Liver (tissue), 9 donors: ENCODE results near the gene PALLD. TPM values are rescaled to one million over a fixed set of nuclear protein-coding genes. Genes with fewer than 3 reads are reported as not detected.

Experiments used
- DNase-seq: peaks from one replicate; pipeline ENCODE4 v3.0.0-alpha.2; 2017; ENCODE audit warnings: low spot score
- H3K27ac ChIP-seq, 2 donors: one replicate each; pipeline ENCODE4 v1.7.0; 2013; ENCODE audit warnings: inconsistent platforms in 2 of 2, low read length in 2 of 2, control low read depth in 1 of 2, low read depth in 1 of 2, mild to moderate bottlenecking in 1 of 2
- H3K27me3 ChIP-seq, 4 donors: one replicate each; pipeline versions ENCODE4 v1.6.1 to v1.7.0; 2013; ENCODE audit warnings: low read length in 3 of 4, inconsistent platforms in 1 of 4, mild to moderate bottlenecking in 1 of 4, moderate library complexity in 1 of 4; ENCODE audit not compliant: control insufficient read depth in 4 of 4, insufficient read depth in 4 of 4
- H3K36me3 ChIP-seq, 4 donors: one replicate each; pipeline versions ENCODE4 v1.6.1 to v1.7.0; 2013; ENCODE audit warnings: low read length in 3 of 4, mild to moderate bottlenecking in 3 of 4, low read depth in 1 of 4, moderate library complexity in 1 of 4; ENCODE audit not compliant: control insufficient read depth in 4 of 4, insufficient read depth in 3 of 4
- H3K4me1 ChIP-seq, 4 donors: one replicate each; pipeline versions ENCODE4 v1.6.1 to v1.7.0; 2013; ENCODE audit warnings: low read length in 3 of 4, mild to moderate bottlenecking in 3 of 4, moderate library complexity in 1 of 4; ENCODE audit not compliant: control insufficient read depth in 4 of 4, insufficient read depth in 4 of 4
- H3K4me3 ChIP-seq, 3 donors: one replicate each; pipeline versions ENCODE4 v1.6.1 to v1.7.0; 2013; ENCODE audit warnings: low read length in 3 of 3, control low read depth in 1 of 3, low read depth in 1 of 3, mild to moderate bottlenecking in 1 of 3
- H3K9ac ChIP-seq, 2 donors: one replicate each; pipeline ENCODE4 v1.7.0; 2013; ENCODE audit warnings: low read length in 2 of 2, mild to moderate bottlenecking in 2 of 2, moderate library complexity in 2 of 2, control low read depth in 1 of 2, low read depth in 1 of 2
- H3K9me3 ChIP-seq, 4 donors: one replicate each; pipeline versions ENCODE4 v1.6.1 to v1.7.0; 2013; ENCODE audit warnings: low read length in 3 of 4; ENCODE audit not compliant: control insufficient read depth in 4 of 4
- CTCF ChIP-seq: fragments of 150-350 bp; IDR thresholded peaks from 2 replicates; pipeline ENCODE4 v1.5.1; 2017; ENCODE audit warnings: improper control_type of control experiment, low read depth, low read length; ENCODE audit not compliant: missing input control
- EGR1 ChIP-seq, 2 donors: IDR thresholded peaks; 2 replicates each; pipeline ENCODE4 v1.6.1; 2016 to 2018; ENCODE audit warnings: antibody characterized with exemption in 2 of 2, low read depth in 2 of 2
- FOXA1 ChIP-seq: IDR thresholded peaks from 2 replicates; pipeline ENCODE4 v1.6.1; 2016; ENCODE audit warnings: antibody characterized with exemption
- FOXA2 ChIP-seq: IDR thresholded peaks from 2 replicates; pipeline ENCODE4 v1.6.1; 2016; ENCODE audit warnings: antibody characterized with exemption
- GABPA ChIP-seq, 2 donors: IDR thresholded peaks in 1 of 2; conservative IDR thresholded peaks in 1 of 2; 2 replicates each; pipeline ENCODE4 v1.6.1; 2016; ENCODE audit warnings: antibody characterized with exemption in 2 of 2, mild to moderate bottlenecking in 1 of 2, moderate library complexity in 1 of 2
- HNF4A ChIP-seq, 2 donors: conservative IDR thresholded peaks; 2 replicates each; pipeline ENCODE4 v1.6.1; 2016; ENCODE audit warnings: antibody characterized with exemption in 2 of 2, mild to moderate bottlenecking in 2 of 2
- HNF4G ChIP-seq: IDR thresholded peaks from 2 replicates; pipeline ENCODE4 v1.6.1; 2016; ENCODE audit warnings: antibody characterized with exemption
- JUND ChIP-seq, 2 donors: IDR thresholded peaks; 2 replicates each; pipeline ENCODE4 v1.6.1; 2016; ENCODE audit warnings: antibody characterized with exemption in 2 of 2
- MAX ChIP-seq: IDR thresholded peaks from 2 replicates; pipeline ENCODE4 v1.6.1; 2016; ENCODE audit warnings: antibody characterized with exemption
- NR2F2 ChIP-seq: IDR thresholded peaks from 2 replicates; pipeline ENCODE4 v1.6.1; 2016; ENCODE audit warnings: antibody characterized with exemption
- RAD21 ChIP-seq, 2 donors: IDR thresholded peaks; 2 replicates each; pipeline ENCODE4 v1.6.1; 2016; ENCODE audit warnings: antibody characterized with exemption in 2 of 2, mild to moderate bottlenecking in 2 of 2
- RXRA ChIP-seq, 2 donors: IDR thresholded peaks; 2 replicates each; pipeline ENCODE4 v1.6.1; 2017 to 2018; ENCODE audit warnings: antibody characterized with exemption in 2 of 2, mild to moderate bottlenecking in 1 of 2
- SP1 ChIP-seq: IDR thresholded peaks from 2 replicates; pipeline ENCODE4 v1.6.1; 2018; ENCODE audit warnings: antibody characterized with exemption, mild to moderate bottlenecking
- TAF1 ChIP-seq: conservative IDR thresholded peaks from 2 replicates; pipeline ENCODE4 v1.6.1; 2016; ENCODE audit warnings: antibody characterized with exemption, mild to moderate bottlenecking
- YY1 ChIP-seq: IDR thresholded peaks from 2 replicates; pipeline ENCODE4 v1.6.1; 2016; ENCODE audit warnings: antibody characterized with exemption, mild to moderate bottlenecking
- WGBS: extraction: QIAGEN DNeasy Blood & Tissue Kit; methylation state at CpG from one replicate; pipeline ENCODE4 v1.1.7; 2013; 5-methylcytosine and 5-hydroxymethylcytosine counted together
- polyA plus RNA-seq, 2 donors: library from polyadenylated mRNA; stranded (reverse) in 1 of 2; unstranded in 1 of 2; fragments of 200-250 nt in 1 of 2; fragments of >200 nt in 1 of 2; fragmentation: Nextera tagmentation in 1 of 2; extraction: Ambion mirVana in 1 of 2; gene quantifications; one replicate each; pipeline versions ENCODE4 v1.2.1 to v1.2.3, GENCODE V29; 2013 to 2015
- total RNA-seq, 2 donors: library from RNA; depleted of rRNA; stranded (reverse); fragments of >200 nt; gene quantifications; one replicate each; pipeline ENCODE4 v1.2.3, GENCODE V29; 2014
- TF ChIP-seq, protein P1 (sequence below): IDR thresholded peaks from 2 replicates; pipeline ENCODE4 v1.6.1; 2016; ENCODE audit warnings: antibody characterized with exemption
- TF ChIP-seq, protein P2 (sequence below): IDR thresholded peaks from 2 replicates; pipeline ENCODE4 v1.6.1; 2016; ENCODE audit warnings: antibody characterized with exemption, mild to moderate bottlenecking
- TF ChIP-seq, protein P3 (sequence below): IDR thresholded peaks from 2 replicates; pipeline ENCODE4 v1.6.1; 2016; ENCODE audit warnings: antibody characterized with exemption
- donor health status: healthy.
- donor health status: healthy.
- donor health status: healthy.
- donor health status: healthy.
- donor health status: healthy.

The PALLD gene
- total and polyA plus RNA-seq, 4 donors: 9.0 to 26.3 (median 14.7) TPM

DNA sequence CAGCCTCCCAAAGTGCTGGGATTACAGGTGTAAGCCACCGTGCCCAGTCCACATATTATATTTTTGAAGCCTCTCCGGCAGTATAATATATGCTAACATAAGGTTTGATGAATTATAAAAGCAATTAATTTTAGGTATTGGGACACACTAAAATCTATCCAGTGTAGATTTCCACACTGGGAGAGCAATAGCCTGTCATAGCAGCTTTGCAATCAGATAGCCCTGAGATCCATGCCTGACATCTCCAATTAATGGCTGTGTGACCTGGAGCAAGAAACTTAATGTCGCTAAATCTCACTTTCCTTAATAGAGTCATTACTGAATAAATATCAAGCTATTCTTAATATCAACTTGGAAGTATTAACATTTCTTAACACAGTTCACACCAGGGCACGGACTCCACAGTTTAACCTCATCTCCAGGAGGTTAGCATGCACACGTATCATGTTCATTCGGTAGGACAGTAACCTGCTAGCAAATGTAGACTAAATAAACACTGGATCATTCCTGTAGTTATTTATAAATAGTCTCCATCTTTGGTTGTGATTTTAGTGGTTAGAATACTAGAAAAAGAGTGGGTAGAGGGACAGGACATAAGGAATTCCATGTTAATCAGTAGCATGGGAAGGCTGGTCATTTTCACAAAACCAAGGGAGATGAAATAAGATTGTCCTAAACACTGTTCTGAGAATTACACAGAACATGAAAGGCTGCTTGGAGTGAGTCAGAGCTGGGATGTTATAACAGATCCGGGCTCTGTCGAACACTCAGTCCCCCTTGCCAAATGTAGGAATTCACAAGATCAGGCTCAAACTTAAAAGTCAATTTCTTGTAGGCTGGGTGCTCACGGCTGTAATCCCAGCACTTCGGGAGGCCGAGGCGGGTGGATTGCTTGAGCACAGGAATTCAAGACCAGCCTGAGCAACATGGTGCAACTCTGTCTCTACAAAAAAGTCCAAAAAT lies 254.7 kb downstream of the PALLD start:
- no peak overlapping the region for H3K27ac ChIP-seq
- no peak for DNase-seq
- H3K36me3 ChIP-seq: no peaks in the 10 kb centered on the region
- no peak overlapping the region for H3K4me3 ChIP-seq
- H3K4me1 ChIP-seq: no peaks in the 10 kb centered on the region
- H3K9ac ChIP-seq: no peak overlapping the region
- H3K9me3 ChIP-seq: no peaks in the 10 kb centered on the region
- TF ChIP-seq RXRA (IDR thresholded peaks at IDR 0.05): no peak
- no peak for TF ChIP-seq TAF1
- TF ChIP-seq, protein P1, sequence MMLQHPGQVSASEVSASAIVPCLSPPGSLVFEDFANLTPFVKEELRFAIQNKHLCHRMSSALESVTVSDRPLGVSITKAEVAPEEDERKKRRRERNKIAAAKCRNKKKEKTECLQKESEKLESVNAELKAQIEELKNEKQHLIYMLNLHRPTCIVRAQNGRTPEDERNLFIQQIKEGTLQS: no peak
- no peak for TF ChIP-seq FOXA1
- TF ChIP-seq, protein P2, sequence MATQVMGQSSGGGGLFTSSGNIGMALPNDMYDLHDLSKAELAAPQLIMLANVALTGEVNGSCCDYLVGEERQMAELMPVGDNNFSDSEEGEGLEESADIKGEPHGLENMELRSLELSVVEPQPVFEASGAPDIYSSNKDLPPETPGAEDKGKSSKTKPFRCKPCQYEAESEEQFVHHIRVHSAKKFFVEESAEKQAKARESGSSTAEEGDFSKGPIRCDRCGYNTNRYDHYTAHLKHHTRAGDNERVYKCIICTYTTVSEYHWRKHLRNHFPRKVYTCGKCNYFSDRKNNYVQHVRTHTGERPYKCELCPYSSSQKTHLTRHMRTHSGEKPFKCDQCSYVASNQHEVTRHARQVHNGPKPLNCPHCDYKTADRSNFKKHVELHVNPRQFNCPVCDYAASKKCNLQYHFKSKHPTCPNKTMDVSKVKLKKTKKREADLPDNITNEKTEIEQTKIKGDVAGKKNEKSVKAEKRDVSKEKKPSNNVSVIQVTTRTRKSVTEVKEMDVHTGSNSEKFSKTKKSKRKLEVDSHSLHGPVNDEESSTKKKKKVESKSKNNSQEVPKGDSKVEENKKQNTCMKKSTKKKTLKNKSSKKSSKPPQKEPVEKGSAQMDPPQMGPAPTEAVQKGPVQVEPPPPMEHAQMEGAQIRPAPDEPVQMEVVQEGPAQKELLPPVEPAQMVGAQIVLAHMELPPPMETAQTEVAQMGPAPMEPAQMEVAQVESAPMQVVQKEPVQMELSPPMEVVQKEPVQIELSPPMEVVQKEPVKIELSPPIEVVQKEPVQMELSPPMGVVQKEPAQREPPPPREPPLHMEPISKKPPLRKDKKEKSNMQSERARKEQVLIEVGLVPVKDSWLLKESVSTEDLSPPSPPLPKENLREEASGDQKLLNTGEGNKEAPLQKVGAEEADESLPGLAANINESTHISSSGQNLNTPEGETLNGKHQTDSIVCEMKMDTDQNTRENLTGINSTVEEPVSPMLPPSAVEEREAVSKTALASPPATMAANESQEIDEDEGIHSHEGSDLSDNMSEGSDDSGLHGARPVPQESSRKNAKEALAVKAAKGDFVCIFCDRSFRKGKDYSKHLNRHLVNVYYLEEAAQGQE: no peak
- TF ChIP-seq RAD21 (IDR thresholded peaks at IDR 0.05): no peak
- TF ChIP-seq HNF4G: no peak
- no peak for TF ChIP-seq NR2F2
- TF ChIP-seq JUND (IDR thresholded peaks at IDR 0.05): no peak
- no peaks in the 10 kb centered on the region for H3K27me3 ChIP-seq
- 82% methylated on average over 12 of the region's 12 CpGs for WGBS

- Histone ChIP-seq H3K9ac (no peak overlapping the region), H3K27ac (no peak overlapping the region), H3K36me3 (no peaks in the 10 kb centered on the region), H3K9me3 (no peaks in the 10 kb centered on the region), H3K27me3 (no peaks in the 10 kb centered on the region), H3K4me1 (no peaks in the 10 kb centered on the region), H3K4me3 (no peak overlapping the region)
- WGBS: 85% methylated on average over 8 of the region's 8 CpGs
- DNase-seq: no peak
- TF ChIP-seq TAF1 (no peak), CTCF (no peak), JUND (IDR thresholded peaks at IDR 0.05) (no peak), MAX (no peak), YY1 (no peak), NR2F2 (no peak), FOXA1 (no peak), FOXA2 (no peak), GABPA (IDR thresholded peaks at IDR 0.05 in 1 of 2, conservative IDR thresholded peaks at IDR 0.05 in 1 of 2) (no peak), RAD21 (IDR thresholded peaks at IDR 0.05) (no peak), EGR1 (IDR thresholded peaks at IDR 0.05; ENCODE audit: low read depth in 2 of 2) (no peak), RXRA (IDR thresholded peaks at IDR 0.05) (no peak), HNF4A (conservative IDR thresholded peaks at IDR 0.05) (no peak), SP1 (no peak), HNF4G (no peak)
- TF ChIP-seq, protein P3, sequence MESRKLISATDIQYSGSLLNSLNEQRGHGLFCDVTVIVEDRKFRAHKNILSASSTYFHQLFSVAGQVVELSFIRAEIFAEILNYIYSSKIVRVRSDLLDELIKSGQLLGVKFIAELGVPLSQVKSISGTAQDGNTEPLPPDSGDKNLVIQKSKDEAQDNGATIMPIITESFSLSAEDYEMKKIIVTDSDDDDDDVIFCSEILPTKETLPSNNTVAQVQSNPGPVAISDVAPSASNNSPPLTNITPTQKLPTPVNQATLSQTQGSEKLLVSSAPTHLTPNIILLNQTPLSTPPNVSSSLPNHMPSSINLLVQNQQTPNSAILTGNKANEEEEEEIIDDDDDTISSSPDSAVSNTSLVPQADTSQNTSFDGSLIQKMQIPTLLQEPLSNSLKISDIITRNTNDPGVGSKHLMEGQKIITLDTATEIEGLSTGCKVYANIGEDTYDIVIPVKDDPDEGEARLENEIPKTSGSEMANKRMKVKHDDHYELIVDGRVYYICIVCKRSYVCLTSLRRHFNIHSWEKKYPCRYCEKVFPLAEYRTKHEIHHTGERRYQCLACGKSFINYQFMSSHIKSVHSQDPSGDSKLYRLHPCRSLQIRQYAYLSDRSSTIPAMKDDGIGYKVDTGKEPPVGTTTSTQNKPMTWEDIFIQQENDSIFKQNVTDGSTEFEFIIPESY: no peak
- TF ChIP-seq, protein P1: no peak
These were observed 259.0 kb downstream of the PALLD start for GRCh38 chr4:168755598-168756477.
